DOHH2 (cell line): Measurements from ENCODE around the gene MED12.

Experiments
- H3F3A ChIP-seq: fragments of 200-600 bp; sonication (generic), shearing (Covaris generic); 2 replicates; pipeline ENCODE4 v1.6.0; 2016; ENCODE audit warnings: antibody characterized with exemption, mild to moderate bottlenecking; ENCODE audit not compliant: control insufficient read depth, insufficient read depth
- H3K27ac ChIP-seq: fragments of 200-600 bp; sonication (generic); 2 replicates; pipeline ENCODE4 v1.5.1; 2014; ENCODE audit warnings: low read depth, mild to moderate bottlenecking, low read length, moderate library complexity
- H3K27me3 ChIP-seq: fragments of 200-600 bp; sonication (generic); 2 replicates; pipeline ENCODE4 v1.6.1; 2014; ENCODE audit warnings: mild to moderate bottlenecking, low read length, mixed read lengths; ENCODE audit not compliant: control insufficient read depth
- H3K36me3 ChIP-seq: fragments of 200-600 bp; sonication (generic); 2 replicates; pipeline ENCODE4 v1.6.1; 2014; ENCODE audit warnings: mild to moderate bottlenecking, low read length, moderate library complexity, mixed read lengths; ENCODE audit not compliant: control insufficient read depth
- H3K4me1 ChIP-seq: fragments of 200-600 bp; sonication (generic); 2 replicates; pipeline ENCODE4 v1.6.1; 2014; ENCODE audit warnings: mild to moderate bottlenecking, low read length, mixed read lengths; ENCODE audit not compliant: control insufficient read depth
- H3K4me2 ChIP-seq: fragments of 200-600 bp; sonication (generic); 2 replicates; pipeline ENCODE4 v1.6.0; 2014; ENCODE audit warnings: mild to moderate bottlenecking, low read length, moderate library complexity
- H3K4me3 ChIP-seq: fragments of 200-600 bp; sonication (generic); 2 replicates; pipeline ENCODE4 v1.5.1; 2014; ENCODE audit warnings: mild to moderate bottlenecking, low read length, mixed read lengths
- H3K79me2 ChIP-seq: fragments of 200-600 bp; sonication (generic); 2 replicates; pipeline ENCODE4 v1.6.1; 2014; ENCODE audit warnings: mild to moderate bottlenecking, low read length, mixed read lengths; ENCODE audit not compliant: control insufficient read depth
- H3K9me2 ChIP-seq: fragments of 200-600 bp; sonication (generic); replicated peaks from 2 replicates; pipeline ENCODE4 v1.6.1; 2014; ENCODE audit warnings: mild to moderate bottlenecking, low read length, mixed read lengths; ENCODE audit not compliant: control insufficient read depth
- H3K9me3 ChIP-seq: fragments of 200-600 bp; sonication (generic); 2 replicates; pipeline ENCODE4 v1.6.1; 2014; ENCODE audit warnings: antibody characterized with exemption, low read length, mixed read lengths; ENCODE audit not compliant: control insufficient read depth, insufficient read depth
- H4K20me1 ChIP-seq: fragments of 200-600 bp; sonication (generic); 2 replicates; pipeline ENCODE4 v1.6.0; 2014; ENCODE audit warnings: low read depth, mild to moderate bottlenecking, antibody characterized with exemption, low read length, moderate library complexity; ENCODE audit not compliant: control insufficient read depth, insufficient read depth
- CTCF ChIP-seq: fragments of 200-600 bp; sonication (generic); IDR thresholded peaks from one replicate; pipeline ENCODE4 v1.5.1; 2014; ENCODE audit warnings: antibody characterized with exemption, mild to moderate bottlenecking, low read depth, low read length; ENCODE audit not compliant: poor library complexity, severe bottlenecking
- EZH2phosphoT487 ChIP-seq: fragments of 200-600 bp; sonication (generic); IDR thresholded peaks from 2 replicates; pipeline ENCODE4 v1.6.1; 2017; ENCODE audit warnings: borderline replicate concordance, mild to moderate bottlenecking, antibody characterized with exemption, low read length, moderate library complexity, mixed read lengths

The MED12 gene

GRCh38 chrX:71162981-71163380 lies 44.6 kb downstream of the MED12 start:
- Histone ChIP-seq H3K79me2 (no peaks in the 10 kb centered on the region), H3K9me2 (no peaks in the 10 kb centered on the region), H4K20me1 (no peaks in the 10 kb centered on the region), H3K9me3 (no peaks in the 10 kb centered on the region), H3K4me1 (no peaks in the 10 kb centered on the region), H3K4me2 (no peak overlapping the region), H3K27ac (no peak overlapping the region), H3K4me3 (no peak overlapping the region), H3F3A (no peaks in the 10 kb centered on the region), H3K36me3 (no peaks in the 10 kb centered on the region), H3K27me3 (no peaks in the 10 kb centered on the region)
- no peak for TF ChIP-seq EZH2phosphoT487
- TF ChIP-seq CTCF, result no peak

GRCh38 chrX:71164071-71164470 lies 45.7 kb downstream of the MED12 start:
- Histone ChIP-seq H4K20me1 (no peaks in the 10 kb centered on the region), H3K27me3 (no peaks in the 10 kb centered on the region), H3K9me2 (no peaks in the 10 kb centered on the region), H3K4me3 (no peak overlapping the region), H3K79me2 (no peaks in the 10 kb centered on the region), H3K36me3 (no peaks in the 10 kb centered on the region), H3F3A (no peaks in the 10 kb centered on the region), H3K4me2 (no peak overlapping the region), H3K27ac (no peak overlapping the region), H3K9me3 (no peaks in the 10 kb centered on the region), H3K4me1 (no peaks in the 10 kb centered on the region)
- TF ChIP-seq EZH2phosphoT487, result no peak
- no peak for TF ChIP-seq CTCF

GRCh38 chrX:71166461-71166860 lies 48.1 kb downstream of the MED12 start:
- TF ChIP-seq CTCF (no peak), EZH2phosphoT487 (no peak)
- Histone ChIP-seq H3K4me2 (no peak overlapping the region), H3K9me2 (no peaks in the 10 kb centered on the region), H3K9me3 (no peaks in the 10 kb centered on the region), H3K4me3 (no peak overlapping the region), H3K79me2 (no peaks in the 10 kb centered on the region), H3K27me3 (no peaks in the 10 kb centered on the region), H3K4me1 (no peaks in the 10 kb centered on the region), H4K20me1 (no peaks in the 10 kb centered on the region), H3K27ac (no peak overlapping the region), H3K36me3 (no peaks in the 10 kb centered on the region), H3F3A (no peaks in the 10 kb centered on the region)
